ENCODE data around the gene SLC6A11.

- TF ChIP-seq CTCF (IDR thresholded peaks at IDR 0.05): no peak
- TF ChIP-seq POLR2A (IDR thresholded peaks at IDR 0.05): no peak
These were observed 17.2 kb upstream of the SLC6A11 start for GRCh38 chr3:10798600-10799367.

Measured in uterus (tissue), 2 donors.